ENCODE measurements around the gene EBF3. TPM values are rescaled to one million over a fixed set of nuclear protein-coding genes. Genes with fewer than 3 reads are reported as not detected.

Gene EBF3
- total RNA-seq, 1 donor from 2014 or later: 0.07 TPM

- Mint-ChIP-seq H3K27me3 (ENCODE audit: low read depth, unreplicated experiment) (no peaks in the 10 kb centered on the region), H3K9me3 (ENCODE audit: unreplicated experiment) (no peaks in the 10 kb centered on the region), H3K4me1 (ENCODE audit: low read depth, unreplicated experiment) (no peaks in the 10 kb centered on the region), H3K27ac (ENCODE audit: unreplicated experiment) (no peak overlapping the region), H3K4me3 (ENCODE audit: unreplicated experiment) (no peak overlapping the region), H3K36me3 (ENCODE audit: low read depth, unreplicated experiment) (no peaks in the 10 kb centered on the region)
- no peaks in the 10 kb centered on the region for H3K4me1 ChIP-seq (ENCODE audit: insufficient read depth, low read length)
- no peak overlapping the region for H3K27ac ChIP-seq (ENCODE audit: low read depth, low read length)
- no peak overlapping the region for H3K4me2 ChIP-seq (ENCODE audit: low read length)
- H3K9me3 ChIP-seq (ENCODE audit: insufficient read depth, low read depth, low read length): no peaks in the 10 kb centered on the region
- H3K27me3 ChIP-seq (ENCODE audit: insufficient read depth, low read length): no peaks in the 10 kb centered on the region
- H3K4me3 ChIP-seq (ENCODE audit: insufficient read depth, low read depth, low read length): no peak overlapping the region
- no peaks in the 10 kb centered on the region for H3K79me2 ChIP-seq (ENCODE audit: insufficient read depth, low read length)
- DNase-seq (ENCODE audit: low read depth) (no peak), FAIRE-seq (no peak)
- H3K36me3 ChIP-seq (ENCODE audit: insufficient read depth, low read length): no peaks in the 10 kb centered on the region
- TF ChIP-seq EZH2 (IDR thresholded peaks at IDR 0.05; ENCODE audit: insufficient read depth, low read length) (no peak), CTCF (IDR thresholded peaks at IDR 0.05; ENCODE audit: insufficient read depth, low read depth, low read length) (no peak)
- no peak overlapping the region for H3K9ac ChIP-seq (ENCODE audit: low read length)
- no peak overlapping the region for H2AFZ ChIP-seq (ENCODE audit: low read depth, low read length)
- H4K20me1 ChIP-seq (ENCODE audit: insufficient read depth, low read length): no peaks in the 10 kb centered on the region
These were observed 90.7 kb downstream of the EBF3 start for GRCh38 chr10:129873351-129873750.

GRCh38 chr10:129871966-129872365 lies 92.1 kb downstream of the EBF3 start:
- no peak for FAIRE-seq
- Histone ChIP-seq H3K4me1 (ENCODE audit: insufficient read depth, low read length) (no peaks in the 10 kb centered on the region), H3K9ac (ENCODE audit: low read length) (no peak overlapping the region), H3K9me3 (ENCODE audit: insufficient read depth, low read depth, low read length) (no peaks in the 10 kb centered on the region), H3K27ac (ENCODE audit: low read depth, low read length) (no peak overlapping the region), H3K4me3 (ENCODE audit: insufficient read depth, low read depth, low read length) (no peak overlapping the region), H3K36me3 (ENCODE audit: insufficient read depth, low read length) (no peaks in the 10 kb centered on the region), H3K27me3 (ENCODE audit: insufficient read depth, low read length) (no peaks in the 10 kb centered on the region), H3K79me2 (ENCODE audit: insufficient read depth, low read length) (no peaks in the 10 kb centered on the region), H4K20me1 (ENCODE audit: insufficient read depth, low read length) (no peaks in the 10 kb centered on the region), H3K4me2 (ENCODE audit: low read length) (no peak overlapping the region), H2AFZ (ENCODE audit: low read depth, low read length) (no peak overlapping the region)
- Mint-ChIP-seq H3K4me3 (ENCODE audit: unreplicated experiment) (no peak overlapping the region), H3K4me1 (ENCODE audit: low read depth, unreplicated experiment) (no peaks in the 10 kb centered on the region), H3K27me3 (ENCODE audit: low read depth, unreplicated experiment) (no peaks in the 10 kb centered on the region), H3K9me3 (ENCODE audit: unreplicated experiment) (no peaks in the 10 kb centered on the region), H3K36me3 (ENCODE audit: low read depth, unreplicated experiment) (no peaks in the 10 kb centered on the region), H3K27ac (ENCODE audit: unreplicated experiment) (no peak overlapping the region)
- DNase-seq (ENCODE audit: low read depth): no peak
- no peak for TF ChIP-seq EZH2 (IDR thresholded peaks at IDR 0.05; ENCODE audit: insufficient read depth, low read length)
- TF ChIP-seq CTCF (IDR thresholded peaks at IDR 0.05; ENCODE audit: insufficient read depth, low read depth, low read length): no peak

- Mint-ChIP-seq H3K36me3 (ENCODE audit: low read depth, unreplicated experiment) (no peaks in the 10 kb centered on the region), H3K4me3 (ENCODE audit: unreplicated experiment) (no peak overlapping the region), H3K27ac (ENCODE audit: unreplicated experiment) (no peak overlapping the region), H3K9me3 (ENCODE audit: unreplicated experiment) (no peaks in the 10 kb centered on the region), H3K27me3 (ENCODE audit: low read depth, unreplicated experiment) (no peaks in the 10 kb centered on the region), H3K4me1 (ENCODE audit: low read depth, unreplicated experiment) (no peaks in the 10 kb centered on the region)
- no peaks in the 10 kb centered on the region for H3K79me2 ChIP-seq (ENCODE audit: insufficient read depth, low read length)
- H3K4me1 ChIP-seq (ENCODE audit: insufficient read depth, low read length): no peaks in the 10 kb centered on the region
- no peaks in the 10 kb centered on the region for H4K20me1 ChIP-seq (ENCODE audit: insufficient read depth, low read length)
- no peak for TF ChIP-seq CTCF (IDR thresholded peaks at IDR 0.05; ENCODE audit: insufficient read depth, low read depth, low read length)
- TF ChIP-seq EZH2 (IDR thresholded peaks at IDR 0.05; ENCODE audit: insufficient read depth, low read length): no peak
- no peaks in the 10 kb centered on the region for H3K9me3 ChIP-seq (ENCODE audit: insufficient read depth, low read depth, low read length)
- H2AFZ ChIP-seq (ENCODE audit: low read depth, low read length): no peak overlapping the region
- DNase-seq (ENCODE audit: low read depth) (no peak), FAIRE-seq (no peak)
- H3K27ac ChIP-seq (ENCODE audit: low read depth, low read length): no peak overlapping the region
- no peak overlapping the region for H3K9ac ChIP-seq (ENCODE audit: low read length)
- H3K27me3 ChIP-seq (ENCODE audit: insufficient read depth, low read length): no peaks in the 10 kb centered on the region
- H3K4me3 ChIP-seq (ENCODE audit: insufficient read depth, low read depth, low read length): no peak overlapping the region
- H3K4me2 ChIP-seq (ENCODE audit: low read length): no peak overlapping the region
- H3K36me3 ChIP-seq (ENCODE audit: insufficient read depth, low read length): no peaks in the 10 kb centered on the region
These were observed 93.0 kb downstream of the EBF3 start for GRCh38 chr10:129870961-129871621.

Measured in astrocyte (in vitro differentiated cells and primary cell).